Endometrium (tissue), 2 donors: ENCODE measurements around the gene MOB1B.
"Not testable (repeated sequence)": the region's sequence is repeated elsewhere in the genome, so short reads cannot be mapped to it uniquely, and the experiment has no call there.

Experiments
- FAIRE-seq: peaks from 2 replicates; lab custom pipeline; 2012; peaks lifted over from hg19 to GRCh38; lab: Jason Lieb, UNC
- donor health status: control.
- donor health status: control.

Gene MOB1B

GRCh38 chr4:70956549-70957210 lies 54.5 kb downstream of the MOB1B start:
- FAIRE-seq = no peak

- no peak for FAIRE-seq
Observed at GRCh38 chr4:70958681-70959080, 56.5 kb downstream of the MOB1B start.

GRCh38 chr4:70969076-70969475 lies 66.9 kb downstream of the MOB1B start:
- FAIRE-seq = no peak

GRCh38 chr4:70976252-70976651 lies 74.1 kb downstream of the MOB1B start:
- FAIRE-seq = no peak

- FAIRE-seq = no peak
Observed at GRCh38 chr4:70979445-70980008, 77.4 kb downstream of the MOB1B start.

- FAIRE-seq = no peak
Observed at GRCh38 chr4:70980196-70980595, 78.0 kb downstream of the MOB1B start.

- no peak for FAIRE-seq
Observed at GRCh38 chr4:70984106-70984505, 81.9 kb downstream of the MOB1B start.

- FAIRE-seq = no peak
Observed at GRCh38 chr4:70984589-70984988, 82.4 kb downstream of the MOB1B start.

GRCh38 chr4:70991596-70991995 lies 89.4 kb downstream of the MOB1B start:
- FAIRE-seq = no peak

GRCh38 chr4:70992391-70992881 lies 90.3 kb downstream of the MOB1B start:
- no peak for FAIRE-seq

GRCh38 chr4:70993181-70994068 lies 91.3 kb downstream of the MOB1B start, which contains the start of gene DCK:
Gene DCK, plus strand, starts transcription at chr4:70993649. Its CDS starts 187 bp downstream, at chr4:70993836.
- FAIRE-seq = no peak

GRCh38 chr4:70994069-70994366 lies 91.8 kb downstream of the MOB1B start:
- no peak for FAIRE-seq

- no peak for FAIRE-seq
Observed at GRCh38 chr4:70994387-70995099, 92.4 kb downstream of the MOB1B start.

GRCh38 chr4:70996018-70996360 lies 93.8 kb downstream of the MOB1B start:
- FAIRE-seq = no peak

- FAIRE-seq = no peak
Observed at GRCh38 chr4:70997036-70997435, 94.9 kb downstream of the MOB1B start.

- no peak for FAIRE-seq
Observed at GRCh38 chr4:70997546-70997945, 95.4 kb downstream of the MOB1B start.

GRCh38 chr4:70999639-71000038 lies 97.5 kb downstream of the MOB1B start:
- not testable (repeated sequence) for FAIRE-seq

GRCh38 chr4:71001363-71001762 lies 99.2 kb downstream of the MOB1B start:
- not testable (repeated sequence) for FAIRE-seq

GRCh38 chr4:71004281-71004851 lies 102.2 kb downstream of the MOB1B start:
- FAIRE-seq = no peak

GRCh38 chr4:71005025-71005424 lies 102.9 kb downstream of the MOB1B start:
- not testable (repeated sequence) for FAIRE-seq

- FAIRE-seq = no peak
Observed at GRCh38 chr4:71006203-71006907, 104.2 kb downstream of the MOB1B start.

- no peak for FAIRE-seq
Observed at GRCh38 chr4:71008196-71008595, 106.0 kb downstream of the MOB1B start.
